ENCODE results near the gene AGBL2. TPM values are rescaled to one million over a fixed set of nuclear protein-coding genes. Genes with fewer than 3 reads are reported as not detected.
"Not testable (repeated sequence)": the region's sequence is repeated elsewhere in the genome, so short reads cannot be mapped to it uniquely, and the experiment has no call there.

Gene AGBL2
- total RNA-seq, 1 donor: 1.4 TPM

GRCh38 chr11:47669856-47670255 is 45.3 kb downstream of the AGBL2 start:
- DNase-seq (ENCODE audit: low read depth): no peak
- no peak overlapping the region for H3K4me3 ChIP-seq (ENCODE audit: low read depth, low read length)
- TF ChIP-seq CTCF (IDR thresholded peaks at IDR 0.05; ENCODE audit: insufficient read depth, low read length): no peak

- no peak overlapping the region for H3K4me3 ChIP-seq (ENCODE audit: low read depth, low read length)
- no peak for TF ChIP-seq CTCF (IDR thresholded peaks at IDR 0.05; ENCODE audit: insufficient read depth, low read length)
- DNase-seq (ENCODE audit: low read depth): no peak
Observed at GRCh38 chr11:47668665-47669064, 46.5 kb downstream of the AGBL2 start.

- no peak for DNase-seq (ENCODE audit: low read depth)
- H3K4me3 ChIP-seq (ENCODE audit: low read depth, low read length): no peak overlapping the region
Observed at GRCh38 chr11:47667555-47667954, 47.6 kb downstream of the AGBL2 start.

GRCh38 chr11:47667135-47667534 is 48.0 kb downstream of the AGBL2 start:
- DNase-seq (ENCODE audit: low read depth): no peak
- no peak overlapping the region for H3K4me3 ChIP-seq (ENCODE audit: low read depth, low read length)
- no peak for TF ChIP-seq CTCF (IDR thresholded peaks at IDR 0.05; ENCODE audit: insufficient read depth, low read length)

More at GRCh38 chr11:47667555-47667954, 47.6 kb downstream of the AGBL2 start:
- TF ChIP-seq CTCF (IDR thresholded peaks at IDR 0.05; ENCODE audit: insufficient read depth, low read length): no peak

GRCh38 chr11:47664936-47665335 is 50.2 kb downstream of the AGBL2 start:
- not testable (repeated sequence) for DNase-seq (ENCODE audit: low read depth); H3K4me3 ChIP-seq (ENCODE audit: low read depth, low read length)

- no peak overlapping the region for H3K4me3 ChIP-seq (ENCODE audit: low read depth, low read length)
- TF ChIP-seq CTCF (IDR thresholded peaks at IDR 0.05; ENCODE audit: insufficient read depth, low read length): no peak
- no peak for DNase-seq (ENCODE audit: low read depth)
Observed at GRCh38 chr11:47661245-47661644, 53.9 kb downstream of the AGBL2 start.

GRCh38 chr11:47659276-47659675 is 55.9 kb downstream of the AGBL2 start:
- H3K4me3 ChIP-seq (ENCODE audit: low read depth, low read length): no peak overlapping the region
- TF ChIP-seq CTCF (IDR thresholded peaks at IDR 0.05; ENCODE audit: insufficient read depth, low read length): no peak
- no peak for DNase-seq (ENCODE audit: low read depth)
